ENCODE measurements around the gene MACROD2. TPM values are rescaled to one million over a fixed set of nuclear protein-coding genes. Genes with fewer than 3 reads are reported as not detected.

The MACROD2 gene
- total RNA-seq, 1 experiment from 2014 or later: 3.7 TPM

GRCh38 chr20:14744723-14745122 is 749.4 kb downstream of the MACROD2 start (continued):
- no peak for TF ChIP-seq ZBTB33 (IDR thresholded peaks at IDR 0.05; ENCODE audit: extremely low read depth, insufficient replicate concordance, low read length)
- TF ChIP-seq SIN3A (IDR thresholded peaks at IDR 0.05; ENCODE audit: low read depth): no peak
- TF ChIP-seq ZNF274 (IDR thresholded peaks at IDR 0.05; ENCODE audit: low read depth, low read length): no peak
- TF ChIP-seq MAX (IDR thresholded peaks at IDR 0.05): no peak
- no peak for TF ChIP-seq CBX3 (IDR thresholded peaks at IDR 0.05; ENCODE audit: low read depth)
- no peak for TF ChIP-seq YY1 (IDR thresholded peaks at IDR 0.05; ENCODE audit: extremely low read depth, insufficient replicate concordance, low read depth, low read length)
- no peak for TF ChIP-seq RAD21 (IDR thresholded peaks at IDR 0.05; ENCODE audit: low read depth)

- DNase-seq (ENCODE audit: low read depth, low spot score) (no peak), ATAC-seq (no peak)
- no peaks in the 10 kb centered on the region for H3K79me2 ChIP-seq (ENCODE audit: insufficient read depth, low read length)
- no peaks in the 10 kb centered on the region for H3K9me3 ChIP-seq (ENCODE audit: control insufficient read depth in 1 of 2, insufficient read depth in 1 of 2, low read depth in 1 of 2, low read length in 2 of 2)
- no peak overlapping the region for H3K27ac ChIP-seq (ENCODE audit: low read depth, low read length)
- H3K27me3 ChIP-seq (ENCODE audit: insufficient read depth, low read length): no peaks in the 10 kb centered on the region
- no TSS peak for BruUV-seq (replicated peaks)
- H3K4me2 ChIP-seq (ENCODE audit: low read length): no peak overlapping the region
- ChIA-PET CTCF (no interaction called here), RAD21 (ENCODE audit: low non-redundant PET in 1 of 2, low total read pairs in 2 of 2, uncharacterized antibody in 2 of 2, unreplicated experiment in 2 of 2) (no interaction called here), POLR2A (no interaction called here)
- intact Hi-C loops (cut with micrococcal nuclease): no loop called here
- H2AFZ ChIP-seq (ENCODE audit: low read depth, low read length, poor library complexity, severe bottlenecking): no peak overlapping the region
- H3K36me3 ChIP-seq (ENCODE audit: control insufficient read depth in 1 of 2, insufficient read depth in 2 of 2, low read length in 2 of 2): no peaks in the 10 kb centered on the region
- no peak overlapping the region for H3K4me3 ChIP-seq (replicated peaks in 1 of 2; ENCODE audit: low read depth in 1 of 2, low read length in 2 of 2)
- no peak overlapping the region for H3K9ac ChIP-seq (ENCODE audit: low read length)
- TF ChIP-seq EZH2 (IDR thresholded peaks at IDR 0.05): no peak
- no peak for TF ChIP-seq SP1 (IDR thresholded peaks at IDR 0.05; ENCODE audit: low read depth)
- no peak for TF ChIP-seq FOSL1 (IDR thresholded peaks at IDR 0.05; ENCODE audit: low read depth)
- H4K20me1 ChIP-seq (ENCODE audit: insufficient read depth): no peaks in the 10 kb centered on the region
- H3K4me1 ChIP-seq (ENCODE audit: control insufficient read depth in 1 of 2, insufficient read depth in 2 of 2, low read length in 2 of 2): no peaks in the 10 kb centered on the region
- H3K9me2 ChIP-seq (ENCODE audit: insufficient read depth): no peaks in the 10 kb centered on the region
Observed at GRCh38 chr20:14745830-14746229, 750.5 kb downstream of the MACROD2 start.

Measured in HCT116 (cell line).